Measurements from ENCODE around the gene MACROD2. TPM values are rescaled to one million over a fixed set of nuclear protein-coding genes. Genes with fewer than 3 reads are reported as not detected.

The MACROD2 gene
- total RNA-seq, 1 donor from 2014 or later, result 1.6 TPM

GRCh38 chr20:14470231-14470899, 475.0 kb downstream of the MACROD2 start:
- H3K36me3 ChIP-seq (ENCODE audit: control insufficient read depth, insufficient read depth, low read length), result no peaks in the 10 kb centered on the region
- DNase-seq (ENCODE audit: low read depth) (no peak), FAIRE-seq (no peak)
- H3K4me3 ChIP-seq (ENCODE audit: low read depth, low read length), result no peak overlapping the region
- no peaks in the 10 kb centered on the region for H3K27me3 ChIP-seq (ENCODE audit: control insufficient read depth, insufficient read depth, low read length)
- TF ChIP-seq, protein P1, sequence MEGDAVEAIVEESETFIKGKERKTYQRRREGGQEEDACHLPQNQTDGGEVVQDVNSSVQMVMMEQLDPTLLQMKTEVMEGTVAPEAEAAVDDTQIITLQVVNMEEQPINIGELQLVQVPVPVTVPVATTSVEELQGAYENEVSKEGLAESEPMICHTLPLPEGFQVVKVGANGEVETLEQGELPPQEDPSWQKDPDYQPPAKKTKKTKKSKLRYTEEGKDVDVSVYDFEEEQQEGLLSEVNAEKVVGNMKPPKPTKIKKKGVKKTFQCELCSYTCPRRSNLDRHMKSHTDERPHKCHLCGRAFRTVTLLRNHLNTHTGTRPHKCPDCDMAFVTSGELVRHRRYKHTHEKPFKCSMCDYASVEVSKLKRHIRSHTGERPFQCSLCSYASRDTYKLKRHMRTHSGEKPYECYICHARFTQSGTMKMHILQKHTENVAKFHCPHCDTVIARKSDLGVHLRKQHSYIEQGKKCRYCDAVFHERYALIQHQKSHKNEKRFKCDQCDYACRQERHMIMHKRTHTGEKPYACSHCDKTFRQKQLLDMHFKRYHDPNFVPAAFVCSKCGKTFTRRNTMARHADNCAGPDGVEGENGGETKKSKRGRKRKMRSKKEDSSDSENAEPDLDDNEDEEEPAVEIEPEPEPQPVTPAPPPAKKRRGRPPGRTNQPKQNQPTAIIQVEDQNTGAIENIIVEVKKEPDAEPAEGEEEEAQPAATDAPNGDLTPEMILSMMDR (IDR thresholded peaks at IDR 0.05; ENCODE audit: insufficient read depth, low read length, severe bottlenecking), result no peak

- TF ChIP-seq, protein P1 (IDR thresholded peaks at IDR 0.05; ENCODE audit: insufficient read depth, low read length, severe bottlenecking), result no peak
- H3K27me3 ChIP-seq (ENCODE audit: control insufficient read depth, insufficient read depth, low read length), result no peaks in the 10 kb centered on the region
- no peaks in the 10 kb centered on the region for H3K36me3 ChIP-seq (ENCODE audit: control insufficient read depth, insufficient read depth, low read length)
- FAIRE-seq (no peak), DNase-seq (ENCODE audit: low read depth) (no peak)
- no peak overlapping the region for H3K4me3 ChIP-seq (ENCODE audit: low read depth, low read length)
These were observed 475.8 kb downstream of the MACROD2 start for GRCh38 chr20:14470977-14471661.

DNA sequence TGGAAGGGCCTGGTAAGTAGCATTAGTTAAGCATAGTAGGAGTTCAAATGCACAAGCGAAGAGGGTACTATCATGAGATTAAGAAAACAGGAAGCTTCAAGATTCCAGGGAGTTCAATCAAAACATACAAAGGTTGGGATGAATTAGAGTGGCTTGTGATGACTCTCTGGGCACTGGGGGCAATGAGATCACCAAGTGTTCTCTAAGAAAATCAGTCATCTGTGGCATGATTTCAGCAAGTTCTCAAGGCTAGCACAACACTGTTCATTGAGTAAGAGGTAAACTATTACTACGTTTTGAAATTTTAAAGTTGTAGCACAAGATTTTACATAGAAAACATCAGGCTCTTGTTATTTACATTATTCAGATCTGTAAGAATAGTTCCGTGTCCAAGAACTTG, 481.8 kb downstream of the MACROD2 start:
- H3K27me3 ChIP-seq (ENCODE audit: control insufficient read depth, insufficient read depth, low read length), result no peaks in the 10 kb centered on the region
- no peak for FAIRE-seq
- peak; percentile 87 for DNase-seq (ENCODE audit: low read depth)
- no peaks in the 10 kb centered on the region for H3K36me3 ChIP-seq (ENCODE audit: control insufficient read depth, insufficient read depth, low read length)
- H3K4me3 ChIP-seq (ENCODE audit: low read depth, low read length), result no peak overlapping the region
- TF ChIP-seq, protein P1 (IDR thresholded peaks at IDR 0.05; ENCODE audit: insufficient read depth, low read length, severe bottlenecking), result no peak

- no peak for FAIRE-seq
These were observed 482.8 kb downstream of the MACROD2 start for GRCh38 chr20:14478126-14478525.

DNA sequence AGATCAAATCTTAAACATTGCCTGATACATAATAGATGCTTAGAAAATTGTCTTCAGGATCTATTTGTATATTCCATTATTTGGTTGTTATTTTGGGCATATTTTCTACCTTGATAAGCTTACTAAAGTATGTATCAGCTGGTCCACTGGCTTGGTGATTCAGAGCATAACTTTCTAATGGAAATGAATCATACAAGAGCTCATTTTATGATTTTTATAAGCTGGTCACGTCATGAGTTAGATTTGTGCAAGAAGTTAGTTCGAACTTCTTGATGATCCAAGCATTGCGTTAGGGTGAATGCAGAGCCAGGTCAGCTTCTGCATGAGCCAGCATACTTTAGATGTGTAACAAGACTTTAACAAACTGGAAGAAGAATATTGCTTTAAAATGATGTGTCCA, 486.5 kb downstream of the MACROD2 start:
- no peak for FAIRE-seq
- TF ChIP-seq, protein P1 (IDR thresholded peaks at IDR 0.05; ENCODE audit: insufficient read depth, low read length, severe bottlenecking), result no peak
- DNase-seq (ENCODE audit: low read depth), result peak; percentile 92
- H3K36me3 ChIP-seq (ENCODE audit: control insufficient read depth, insufficient read depth, low read length), result no peaks in the 10 kb centered on the region
- no peak overlapping the region for H3K4me3 ChIP-seq (ENCODE audit: low read depth, low read length)
- no peaks in the 10 kb centered on the region for H3K27me3 ChIP-seq (ENCODE audit: control insufficient read depth, insufficient read depth, low read length)

More at GRCh38 chr20:14478126-14478525, 482.8 kb downstream of the MACROD2 start:
- Histone ChIP-seq H3K27me3 (ENCODE audit: control insufficient read depth, insufficient read depth, low read length) (no peaks in the 10 kb centered on the region), H3K4me3 (ENCODE audit: low read depth, low read length) (no peak overlapping the region), H3K36me3 (ENCODE audit: control insufficient read depth, insufficient read depth, low read length) (no peaks in the 10 kb centered on the region)
- TF ChIP-seq, protein P1 (IDR thresholded peaks at IDR 0.05; ENCODE audit: insufficient read depth, low read length, severe bottlenecking), result no peak
- DNase-seq (ENCODE audit: low read depth), result no peak

Measured in bronchial epithelial cell (primary cell).